Measurements from ENCODE around the gene TTK.

The TTK gene

GRCh38 chr6:80004173-80005072 is at the start of gene TTK:
TTK (plus strand) TSS chr6:80004649; CDS start chr6:80005844, 1,195 bp downstream.
- DNase-seq (ENCODE audit: low spot score) = peak; percentile 94

DNA sequence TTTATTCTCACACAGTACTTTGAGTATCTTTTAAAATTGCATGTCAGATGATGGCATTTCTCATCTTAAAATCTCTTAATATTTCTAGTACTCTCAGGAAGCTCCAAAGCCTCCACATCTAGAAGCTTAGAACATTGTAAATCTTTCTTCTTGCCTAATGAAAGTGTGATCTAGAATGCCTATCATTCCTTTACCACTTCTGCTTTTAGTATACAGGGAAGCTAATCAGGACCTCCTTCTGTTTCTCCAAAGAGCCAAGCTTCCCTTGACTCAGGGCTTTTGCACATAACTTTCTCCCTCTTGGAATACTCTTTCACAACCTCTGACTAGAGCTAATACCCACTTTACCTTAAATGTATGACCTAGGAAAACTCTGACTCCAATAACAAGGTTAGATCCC is 49.6 kb upstream of the TTK start:
- DNase-seq (ENCODE audit: low spot score) = no peak

DNA sequence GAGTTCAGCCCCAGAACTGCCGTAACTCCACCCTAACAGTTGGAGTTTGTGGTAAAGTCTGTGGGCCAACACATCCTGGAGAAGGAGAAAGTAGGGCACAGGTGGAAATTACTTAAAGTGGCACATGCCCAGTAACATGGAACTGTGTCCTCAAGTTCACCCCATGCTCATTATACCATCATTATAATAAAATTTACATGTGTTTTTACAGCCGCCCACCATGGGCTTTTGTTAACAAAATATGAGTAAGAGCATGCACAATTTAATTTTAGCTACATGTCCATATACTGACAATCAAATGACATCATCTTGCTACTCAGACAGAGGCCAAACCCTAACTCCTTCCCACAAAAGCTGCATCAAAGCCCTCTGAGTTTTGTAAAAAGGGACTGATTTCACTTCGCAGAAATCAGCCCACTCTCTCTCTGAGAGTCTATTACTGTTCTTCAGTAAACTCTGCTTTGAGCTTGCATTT is 39.8 kb upstream of the TTK start:
- no peak for DNase-seq (ENCODE audit: low spot score)

DNA sequence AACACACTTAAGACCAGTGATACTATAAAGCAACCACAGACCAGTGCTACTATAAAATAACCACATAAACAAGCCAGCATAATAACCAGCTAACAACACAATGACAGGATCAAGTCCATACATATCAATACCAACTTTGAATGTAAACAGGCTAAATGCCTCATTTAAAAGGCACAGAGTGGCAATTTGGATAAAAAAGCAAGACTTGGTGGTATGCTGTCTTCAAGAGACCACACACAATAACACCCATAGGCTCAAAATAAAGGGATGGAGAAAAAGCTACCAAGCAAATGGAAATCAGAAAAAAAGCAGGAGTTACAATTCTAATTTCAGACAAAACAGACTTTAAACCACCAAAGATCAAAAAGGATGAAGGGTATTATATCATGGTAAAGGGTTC is 37.3 kb upstream of the TTK start:
- no peak for DNase-seq (ENCODE audit: low spot score)

GRCh38 chr6:79969784-79970183 is 34.7 kb upstream of the TTK start:
- DNase-seq (ENCODE audit: low spot score) = no peak

- DNase-seq (ENCODE audit: low spot score) = no peak
These were observed 33.3 kb upstream of the TTK start for GRCh38 chr6:79971193-79971592.

DNA sequence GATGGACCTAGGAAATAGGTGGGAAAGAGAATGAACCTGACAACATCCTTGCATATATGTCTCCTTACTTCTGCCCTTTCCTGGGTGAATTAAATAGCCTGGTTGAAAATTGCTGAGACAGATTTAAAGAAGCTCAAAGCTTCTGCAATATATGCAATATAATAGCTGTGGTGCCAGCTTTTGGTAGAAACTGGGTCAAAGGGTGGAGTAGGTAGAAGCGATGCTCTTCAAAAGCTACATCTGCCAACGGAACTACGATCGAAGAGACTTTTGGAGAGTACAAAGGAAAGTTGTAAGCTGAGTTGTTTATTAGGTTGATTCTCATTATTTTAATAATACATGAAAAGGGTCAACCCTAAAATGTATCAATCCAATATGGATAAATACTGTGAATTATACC is 22.8 kb upstream of the TTK start:
- DNase-seq (ENCODE audit: low spot score) = no peak

GRCh38 chr6:79984261-79984660 is 20.2 kb upstream of the TTK start:
- no peak for DNase-seq (ENCODE audit: low spot score)

GRCh38 chr6:79985128-79985527 is 19.3 kb upstream of the TTK start:
- DNase-seq (ENCODE audit: low spot score) = no peak

GRCh38 chr6:79989641-79990040 is 14.8 kb upstream of the TTK start:
- DNase-seq (ENCODE audit: low spot score) = no peak

GRCh38 chr6:79993012-79993910 is 11.2 kb upstream of the TTK start:
- no peak for DNase-seq (ENCODE audit: low spot score)

- DNase-seq (ENCODE audit: low spot score) = no peak
These were observed 10.5 kb upstream of the TTK start for GRCh38 chr6:79993911-79994309.

DNA sequence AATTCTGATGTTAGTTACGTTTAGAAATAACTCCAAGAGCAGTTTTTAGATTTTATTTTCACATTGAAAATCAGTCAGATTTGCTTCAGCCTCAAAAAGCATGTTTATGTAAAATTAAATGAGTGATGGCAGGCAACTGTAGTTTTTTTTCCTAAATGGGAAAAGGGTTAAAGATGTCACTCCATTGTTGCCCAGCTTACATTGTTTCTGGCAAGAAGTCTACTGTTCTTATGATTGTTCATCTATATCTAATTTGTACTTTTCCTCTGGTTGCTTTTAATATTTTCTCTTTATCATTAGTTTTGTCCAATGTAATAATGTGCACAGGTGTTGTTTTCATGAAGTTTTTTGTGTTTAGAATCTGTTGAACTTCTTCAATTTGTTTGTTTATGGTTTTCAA is 6.7 kb upstream of the TTK start:
- no peak for DNase-seq (ENCODE audit: low spot score)

- no peak for DNase-seq (ENCODE audit: low spot score)
These were observed 3.1 kb upstream of the TTK start for GRCh38 chr6:80001337-80001736.

- DNase-seq (ENCODE audit: low spot score) = peak; percentile 52
These were observed 650 bp upstream of the TTK start for GRCh38 chr6:80003826-80004172.

DNA sequence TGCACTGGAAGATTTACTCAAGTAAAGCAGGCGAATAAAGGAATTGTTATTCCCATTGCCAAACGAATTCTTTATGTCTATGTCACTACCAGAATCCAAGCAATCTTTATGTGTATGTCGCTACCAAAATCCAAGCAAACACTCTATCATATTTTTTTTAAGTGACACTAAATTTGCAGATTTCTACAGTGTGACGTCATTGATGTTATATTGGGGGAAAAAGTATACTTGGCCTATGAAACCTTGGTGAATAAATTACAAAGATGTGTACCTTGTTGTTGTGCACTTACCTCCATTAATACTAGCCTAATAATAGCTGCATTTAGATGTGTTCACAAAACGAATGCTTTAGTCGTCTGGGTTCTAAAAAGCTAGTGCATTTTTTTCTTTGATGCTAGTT is 957 bp downstream of the TTK start:
- DNase-seq (ENCODE audit: low spot score) = no peak

DNA sequence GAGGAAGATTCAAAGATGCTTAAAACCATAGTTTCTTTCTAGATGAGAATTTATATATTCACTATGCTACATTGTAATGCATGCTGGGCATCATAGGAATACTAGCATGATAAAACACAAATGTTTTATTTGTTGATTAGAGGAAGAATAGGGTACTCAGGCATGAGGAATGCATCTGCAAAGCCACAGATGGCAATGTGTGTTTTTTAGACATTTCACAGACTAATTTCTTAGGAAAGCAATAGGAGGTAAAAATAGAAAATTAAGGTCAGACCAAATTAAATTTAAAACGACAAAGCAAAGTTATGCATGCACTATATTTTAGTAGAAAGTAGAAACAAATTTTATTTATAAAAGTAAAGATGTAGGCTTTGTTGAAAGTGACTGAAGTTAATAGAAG is 2.1 kb downstream of the TTK start:
- no peak for DNase-seq (ENCODE audit: low spot score)

DNA sequence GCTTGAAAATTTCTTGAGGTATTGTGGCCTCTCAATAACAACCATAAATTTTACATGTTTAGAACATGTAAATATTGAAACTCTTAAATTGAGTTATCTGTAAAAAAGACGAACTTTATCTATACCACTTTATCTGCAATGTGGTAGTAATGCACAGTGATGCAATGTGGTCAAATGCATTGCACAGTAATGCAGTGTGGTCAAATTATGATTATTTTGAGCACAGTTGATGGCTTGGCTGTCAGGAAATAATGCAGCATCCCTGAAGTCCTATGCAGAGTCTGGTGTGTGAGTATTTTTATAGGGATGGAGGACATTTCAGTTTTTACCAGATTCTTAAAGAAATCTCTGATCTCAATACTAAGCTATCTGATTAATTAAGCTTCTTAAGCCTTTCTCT is 5.1 kb downstream of the TTK start:
- no peak for DNase-seq (ENCODE audit: low spot score)

DNA sequence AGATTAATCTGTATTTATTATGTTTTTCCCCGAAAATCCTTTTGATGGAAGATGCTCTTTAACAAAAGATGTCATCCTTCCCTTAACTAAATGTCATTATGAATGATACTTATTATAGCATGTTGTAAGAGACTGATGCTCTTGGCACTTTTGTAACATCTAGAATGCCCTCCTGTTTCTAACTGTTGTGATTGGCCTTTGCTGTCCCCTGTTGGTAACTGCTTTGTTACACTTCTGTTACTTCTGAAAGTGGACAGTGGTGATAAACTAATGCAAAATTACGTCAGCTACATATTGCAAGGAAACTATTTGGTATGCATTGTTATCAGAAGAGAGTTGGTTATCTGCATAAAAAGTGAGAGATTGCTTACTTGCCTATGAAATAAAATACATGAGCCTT is 5.8 kb downstream of the TTK start:
- no peak for DNase-seq (ENCODE audit: low spot score)

- no peak for DNase-seq (ENCODE audit: low spot score)
These were observed 11.5 kb downstream of the TTK start for GRCh38 chr6:80015839-80016435.

GRCh38 chr6:80020381-80021120 is 16.1 kb downstream of the TTK start:
- no peak for DNase-seq (ENCODE audit: low spot score)

- DNase-seq (ENCODE audit: low spot score) = peak; percentile 24
These were observed 16.7 kb downstream of the TTK start for GRCh38 chr6:80021131-80021530.

Measured in ecto neural progenitor cell (in vitro differentiated cells).